ENCODE measurements around the gene ATP13A3. TPM values are rescaled to one million over a fixed set of nuclear protein-coding genes. Genes with fewer than 3 reads are reported as not detected.

Gene ATP13A3
- total RNA-seq, 2 experiments from 2014 or later, result 79.5 to 84.5 TPM

DNA sequence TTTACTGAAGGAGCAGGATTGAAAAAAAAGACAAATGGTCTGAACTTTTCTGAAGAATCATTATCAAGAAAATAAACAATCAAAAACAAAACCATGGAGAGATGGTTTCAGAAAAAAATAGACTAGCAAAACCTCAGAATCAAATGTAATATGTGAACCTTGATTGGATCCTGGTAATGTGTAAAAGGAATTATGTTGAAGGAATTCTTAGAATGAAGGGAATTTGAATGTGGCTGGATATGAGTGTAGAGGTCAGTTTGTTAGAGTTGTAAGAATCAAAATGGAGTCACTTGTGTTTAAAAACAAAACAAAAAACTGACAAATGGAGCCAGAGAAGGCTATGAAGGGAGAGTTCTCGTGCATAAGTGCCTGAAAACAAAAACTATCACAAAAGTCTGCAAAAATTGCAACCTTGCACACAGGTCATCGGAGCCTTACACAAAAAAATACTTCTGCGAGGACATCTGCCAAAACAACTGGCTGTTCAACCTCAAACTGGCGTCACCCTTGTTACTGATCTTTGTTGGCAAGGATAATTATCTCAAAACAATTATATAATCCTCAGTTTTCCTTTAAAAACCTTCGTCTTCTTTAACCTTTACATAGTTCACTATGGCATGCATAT is 19.1 kb upstream of the ATP13A3 start:
- Histone ChIP-seq H3K36me3 (ENCODE audit: insufficient read depth, low read length) (no peaks in the 10 kb centered on the region), H3K79me2 (ENCODE audit: insufficient read depth, low read depth, low read length) (no peaks in the 10 kb centered on the region), H3K4me2 (ENCODE audit: low read length) (no peak overlapping the region), H3K9me2 (ENCODE audit: insufficient read depth, low read length) (no peaks in the 10 kb centered on the region), H3K4me1 (ENCODE audit: insufficient read depth, low read length, poor library complexity, severe bottlenecking) (no peaks in the 10 kb centered on the region), H3K9me3 (ENCODE audit: low read length) (no peaks in the 10 kb centered on the region), H3K27ac (ENCODE audit: low read depth, low read length, poor library complexity, severe bottlenecking) (no peak overlapping the region), H3K4me3 (ENCODE audit: low read depth, low read length, poor library complexity, severe bottlenecking) (no peak overlapping the region), H4K20me1 (ENCODE audit: insufficient read depth, low read length) (no peaks in the 10 kb centered on the region), H2AFZ (ENCODE audit: low read length) (no peak overlapping the region)
- DNase-seq (ENCODE audit: low spot score), result no peak
- ChIA-PET POLR2A (interaction anchor here (0.6 kb wide), 1 partner anchor 368 kb away, joined by 3 read pairs; no protein-coding TSS in a partner anchor), CTCF (ENCODE audit: unreplicated experiment) (no interaction called here)
- no TSS peak for BruUV-seq (replicated peaks)
- no peak for TF ChIP-seq EZH2phosphoT487 (IDR thresholded peaks at IDR 0.05; ENCODE audit: borderline replicate concordance, low read depth, low read length)
- TF ChIP-seq, protein P1, sequence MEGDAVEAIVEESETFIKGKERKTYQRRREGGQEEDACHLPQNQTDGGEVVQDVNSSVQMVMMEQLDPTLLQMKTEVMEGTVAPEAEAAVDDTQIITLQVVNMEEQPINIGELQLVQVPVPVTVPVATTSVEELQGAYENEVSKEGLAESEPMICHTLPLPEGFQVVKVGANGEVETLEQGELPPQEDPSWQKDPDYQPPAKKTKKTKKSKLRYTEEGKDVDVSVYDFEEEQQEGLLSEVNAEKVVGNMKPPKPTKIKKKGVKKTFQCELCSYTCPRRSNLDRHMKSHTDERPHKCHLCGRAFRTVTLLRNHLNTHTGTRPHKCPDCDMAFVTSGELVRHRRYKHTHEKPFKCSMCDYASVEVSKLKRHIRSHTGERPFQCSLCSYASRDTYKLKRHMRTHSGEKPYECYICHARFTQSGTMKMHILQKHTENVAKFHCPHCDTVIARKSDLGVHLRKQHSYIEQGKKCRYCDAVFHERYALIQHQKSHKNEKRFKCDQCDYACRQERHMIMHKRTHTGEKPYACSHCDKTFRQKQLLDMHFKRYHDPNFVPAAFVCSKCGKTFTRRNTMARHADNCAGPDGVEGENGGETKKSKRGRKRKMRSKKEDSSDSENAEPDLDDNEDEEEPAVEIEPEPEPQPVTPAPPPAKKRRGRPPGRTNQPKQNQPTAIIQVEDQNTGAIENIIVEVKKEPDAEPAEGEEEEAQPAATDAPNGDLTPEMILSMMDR (conservative IDR thresholded peaks at IDR 0.05; ENCODE audit: low read length), result no peak
- intact Hi-C loops (cut with micrococcal nuclease; ENCODE audit: unreplicated experiment), result no loop called here

DNA sequence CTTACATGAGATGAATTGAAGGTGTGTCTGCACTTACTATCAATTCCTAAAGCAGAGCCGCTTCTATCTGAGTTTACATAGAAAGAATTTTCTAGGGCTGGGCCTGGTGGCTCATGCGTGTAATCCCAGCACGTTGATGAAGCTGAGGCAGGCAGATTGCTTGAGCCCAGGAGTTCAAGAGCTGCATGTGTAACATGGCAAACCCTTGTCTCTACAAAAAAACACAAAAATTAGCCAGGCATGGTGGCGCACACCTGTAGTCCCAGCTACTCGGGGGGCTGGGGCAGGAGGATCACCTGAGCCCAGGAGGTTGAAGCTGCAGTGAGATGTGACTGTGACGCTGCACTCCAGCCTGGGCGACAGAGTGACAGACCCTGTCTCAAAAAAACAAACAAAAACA is 18.1 kb upstream of the ATP13A3 start:
- no peak overlapping the region for H3K4me3 ChIP-seq (ENCODE audit: low read depth, low read length, poor library complexity, severe bottlenecking)

DNA sequence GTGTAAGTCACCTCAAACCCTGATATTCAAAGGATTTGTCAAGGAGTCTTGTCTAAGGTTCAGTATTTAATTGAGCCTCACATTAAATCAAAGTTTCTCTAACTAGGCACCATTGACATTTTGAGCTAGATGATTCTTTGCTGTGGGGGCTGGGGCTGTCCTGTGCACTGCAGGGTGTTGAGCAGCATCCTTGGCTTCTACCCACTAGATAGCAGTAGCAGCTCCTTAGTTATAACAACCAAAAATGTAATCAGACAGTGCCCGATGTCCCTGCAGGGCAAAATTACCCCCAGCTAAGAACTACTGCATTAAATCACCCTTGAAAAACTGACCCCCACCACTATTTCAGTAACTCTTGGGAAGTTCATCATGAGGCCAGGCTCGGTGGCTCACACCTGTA is 17.3 kb upstream of the ATP13A3 start:
- H3K9me3 ChIP-seq (ENCODE audit: low read length), result no peaks in the 10 kb centered on the region
- H3K9me2 ChIP-seq (ENCODE audit: insufficient read depth, low read length), result no peaks in the 10 kb centered on the region
- H3K4me1 ChIP-seq (ENCODE audit: insufficient read depth, low read length, poor library complexity, severe bottlenecking), result no peaks in the 10 kb centered on the region
- no peak for DNase-seq (ENCODE audit: low spot score)
- TF ChIP-seq, protein P1 (conservative IDR thresholded peaks at IDR 0.05; ENCODE audit: low read length), result no peak
- no peak for TF ChIP-seq EZH2phosphoT487 (IDR thresholded peaks at IDR 0.05; ENCODE audit: borderline replicate concordance, low read depth, low read length)
- ChIA-PET POLR2A (no interaction called here), CTCF (ENCODE audit: unreplicated experiment) (no interaction called here)
- no TSS peak for BruUV-seq (replicated peaks)
- H3K79me2 ChIP-seq (ENCODE audit: insufficient read depth, low read depth, low read length), result no peaks in the 10 kb centered on the region
- intact Hi-C loops (cut with micrococcal nuclease; ENCODE audit: unreplicated experiment), result no loop called here
- no peaks in the 10 kb centered on the region for H4K20me1 ChIP-seq (ENCODE audit: insufficient read depth, low read length)
- no peak overlapping the region for H2AFZ ChIP-seq (ENCODE audit: low read length)
- H3K4me3 ChIP-seq (ENCODE audit: low read depth, low read length, poor library complexity, severe bottlenecking), result no peak overlapping the region
- H3K27ac ChIP-seq (ENCODE audit: low read depth, low read length, poor library complexity, severe bottlenecking), result no peak overlapping the region
- no peak overlapping the region for H3K4me2 ChIP-seq (ENCODE audit: low read length)
- no peaks in the 10 kb centered on the region for H3K36me3 ChIP-seq (ENCODE audit: insufficient read depth, low read length)

More for the DNA sequence above, 18.1 kb upstream of the ATP13A3 start:
- Histone ChIP-seq H3K9me2 (ENCODE audit: insufficient read depth, low read length) (no peaks in the 10 kb centered on the region), H3K36me3 (ENCODE audit: insufficient read depth, low read length) (no peaks in the 10 kb centered on the region), H3K4me1 (ENCODE audit: insufficient read depth, low read length, poor library complexity, severe bottlenecking) (no peaks in the 10 kb centered on the region), H4K20me1 (ENCODE audit: insufficient read depth, low read length) (no peaks in the 10 kb centered on the region), H3K4me2 (ENCODE audit: low read length) (no peak overlapping the region), H2AFZ (ENCODE audit: low read length) (no peak overlapping the region), H3K9me3 (ENCODE audit: low read length) (no peaks in the 10 kb centered on the region), H3K79me2 (ENCODE audit: insufficient read depth, low read depth, low read length) (no peaks in the 10 kb centered on the region), H3K27ac (ENCODE audit: low read depth, low read length, poor library complexity, severe bottlenecking) (no peak overlapping the region)
- POLR2A ChIA-PET, result interaction anchor here (0.6 kb wide), 1 partner anchor 366 kb away, joined by 3 read pairs; no protein-coding TSS in a partner anchor
- intact Hi-C loops (cut with micrococcal nuclease; ENCODE audit: unreplicated experiment), result no loop called here
- DNase-seq (ENCODE audit: low spot score), result no peak
- BruUV-seq (replicated peaks), result no TSS peak
- CTCF ChIA-PET (ENCODE audit: unreplicated experiment), result no interaction called here
- TF ChIP-seq EZH2phosphoT487 (IDR thresholded peaks at IDR 0.05; ENCODE audit: borderline replicate concordance, low read depth, low read length), result no peak
- TF ChIP-seq, protein P1 (conservative IDR thresholded peaks at IDR 0.05; ENCODE audit: low read length), result no peak
